CD4-positive, alpha-beta T cell (primary cell): ENCODE results near the gene ELP5. TPM values are rescaled to one million over a fixed set of nuclear protein-coding genes. Genes with fewer than 3 reads are reported as not detected.

ENCODE experiments used
- ATAC-seq: fragments of 200-7000 bp; cut with Tn5 transposase; one replicate; pipeline ENCODE4 v1.10.0; 2022; ENCODE audit warnings: mild to moderate bottlenecking; ENCODE audit not compliant: poor library complexity
- CTCF ChIA-PET: fragments of 350-600 bp; sonication (Branson Sonifier 250); formaldehyde crosslinking; loops from one replicate; lab custom pipeline; 2021; ENCODE audit warnings: antibody characterized with exemption, inconsistent platforms; lab: Charles Lee
- POLR2A ChIA-PET: fragments of 350-600 bp; sonication (Branson Sonifier 250); formaldehyde crosslinking; loops from one replicate; lab custom pipeline; 2021; ENCODE audit warnings: antibody characterized with exemption, inconsistent platforms; lab: Charles Lee
- DNase-seq, 14 experiments: peaks; one replicate each; pipeline ENCODE4 v3.0.0-alpha.2; 2013 to 2020; ENCODE audit warnings: mixed read lengths in 2 of 14
- H3K27ac ChIP-seq, 2 donors: one replicate each; pipeline versions ENCODE4 v1.5.1 to v1.7.0; 2013; ENCODE audit warnings: low read length in 2 of 2, low read depth in 1 of 2, mild to moderate bottlenecking in 1 of 2
- H3K27me3 ChIP-seq, 2 experiments: 1 replicate in 1 of 2; 2 replicates in 1 of 2; pipeline versions ENCODE4 v1.6.1 to v1.7.0; 2013; ENCODE audit warnings: low read length in 2 of 2, control low read depth in 1 of 2, mild to moderate bottlenecking in 1 of 2, moderate library complexity in 1 of 2; ENCODE audit not compliant: insufficient read depth in 2 of 2, control insufficient read depth in 1 of 2
- H3K36me3 ChIP-seq: one replicate; pipeline ENCODE4 v1.6.1; 2013; ENCODE audit warnings: low read length, control low read depth; ENCODE audit not compliant: insufficient read depth
- H3K4me1 ChIP-seq: one replicate; pipeline ENCODE4 v1.6.1; 2013; ENCODE audit warnings: low read length, control low read depth; ENCODE audit not compliant: insufficient read depth
- H3K4me3 ChIP-seq: one replicate; pipeline ENCODE4 v1.5.1; 2013; ENCODE audit warnings: mild to moderate bottlenecking, low read length, moderate library complexity
- H3K9me3 ChIP-seq, 2 experiments: 1 replicate in 1 of 2; 2 replicates in 1 of 2; pipeline versions ENCODE4 v1.6.1 to v1.7.0; 2013; ENCODE audit warnings: low read length in 2 of 2, mild to moderate bottlenecking in 2 of 2, control low read depth in 1 of 2, moderate library complexity in 1 of 2; ENCODE audit not compliant: control insufficient read depth in 1 of 2, insufficient read depth in 1 of 2
- H3K27ac Mint-ChIP-seq: one replicate; pipeline ENCODE4 v1.8.0; 2020; ENCODE audit warnings: mixed read lengths
- H3K27me3 Mint-ChIP-seq: one replicate; pipeline ENCODE4 v1.8.0; 2021; ENCODE audit warnings: mixed read lengths
- H3K36me3 Mint-ChIP-seq: one replicate; pipeline ENCODE4 v1.8.0; 2021; ENCODE audit warnings: low read depth, mixed read lengths
- H3K4me1 Mint-ChIP-seq: one replicate; pipeline ENCODE4 v1.8.0; 2021; ENCODE audit warnings: low read depth, mixed read lengths
- H3K4me3 Mint-ChIP-seq: one replicate; pipeline ENCODE4 v1.8.0; 2020; ENCODE audit warnings: mild to moderate bottlenecking, mixed read lengths
- H3K9me3 Mint-ChIP-seq: one replicate; pipeline ENCODE4 v1.8.0; 2020; ENCODE audit warnings: mixed read lengths
- intact Hi-C, 2 experiments: fragments of 100-400 bp; cut with DNase I in 1 of 2; cut with micrococcal nuclease in 1 of 2; formaldehyde crosslinking; loops; one replicate each; pipeline versions ENCODE4 v1.15.1 to v1.9.0; 2023 to 2025; cut with DNase I, micrococcal nuclease
- total RNA-seq, 174 experiments: library from RNA in 2 of 174; stranded (reverse) in 2 of 174; gene quantifications; one replicate each; pipeline ENCODE4 v1.2.3 and lab custom pipeline; 2021 to 2026
- TF ChIP-seq, protein P1 (sequence below): fragments of 200-600 bp; IDR thresholded peaks from one replicate; pipeline ENCODE4 v1.8.0; 2022; ENCODE audit warnings: antibody characterized with exemption, mild to moderate bottlenecking

Gene ELP5
- total RNA-seq, 2 experiments from 2014 or later: 20.1 to 21.3 TPM

- H3K27ac Mint-ChIP-seq: peak overlapping the region; percentile 93
- peak overlapping the region; percentile 93 for H3K4me3 Mint-ChIP-seq
- no peaks in the 10 kb centered on the region for H3K36me3 Mint-ChIP-seq
- intact Hi-C loops: loop anchor here in 1 of 2 experiments (5.0 kb wide), 1 partner anchor 37 kb away; the partner anchor contains the start of genes CTDNEP1 and ELP5
- H3K9me3 Mint-ChIP-seq: no peaks in the 10 kb centered on the region
- ChIA-PET CTCF (interaction anchor here (2.7 kb wide), 1 partner anchor 10 kb away, joined by 13 read pairs; no protein-coding TSS in a partner anchor), POLR2A (interaction anchor here (0.9 to 13.1 kb wide), 2 partner anchors 22 to 471 kb away, joined by 3 to 234 read pairs; partner anchors contain the start of genes DVL2, GABARAP, PHF23 and TP53)
- TF ChIP-seq, protein P1, sequence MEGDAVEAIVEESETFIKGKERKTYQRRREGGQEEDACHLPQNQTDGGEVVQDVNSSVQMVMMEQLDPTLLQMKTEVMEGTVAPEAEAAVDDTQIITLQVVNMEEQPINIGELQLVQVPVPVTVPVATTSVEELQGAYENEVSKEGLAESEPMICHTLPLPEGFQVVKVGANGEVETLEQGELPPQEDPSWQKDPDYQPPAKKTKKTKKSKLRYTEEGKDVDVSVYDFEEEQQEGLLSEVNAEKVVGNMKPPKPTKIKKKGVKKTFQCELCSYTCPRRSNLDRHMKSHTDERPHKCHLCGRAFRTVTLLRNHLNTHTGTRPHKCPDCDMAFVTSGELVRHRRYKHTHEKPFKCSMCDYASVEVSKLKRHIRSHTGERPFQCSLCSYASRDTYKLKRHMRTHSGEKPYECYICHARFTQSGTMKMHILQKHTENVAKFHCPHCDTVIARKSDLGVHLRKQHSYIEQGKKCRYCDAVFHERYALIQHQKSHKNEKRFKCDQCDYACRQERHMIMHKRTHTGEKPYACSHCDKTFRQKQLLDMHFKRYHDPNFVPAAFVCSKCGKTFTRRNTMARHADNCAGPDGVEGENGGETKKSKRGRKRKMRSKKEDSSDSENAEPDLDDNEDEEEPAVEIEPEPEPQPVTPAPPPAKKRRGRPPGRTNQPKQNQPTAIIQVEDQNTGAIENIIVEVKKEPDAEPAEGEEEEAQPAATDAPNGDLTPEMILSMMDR: no peak
- no peak for ATAC-seq
- Histone ChIP-seq H3K9me3 (no peaks in the 10 kb centered on the region), H3K4me1 (peaks cover 80% of the 10 kb centered on the region), H3K4me3 (no peak overlapping the region), H3K27ac (peak overlapping the region; percentile 85 to 99), H3K27me3 (no peaks in the 10 kb centered on the region), H3K36me3 (no peaks in the 10 kb centered on the region)
- peaks cover 73% of the 10 kb centered on the region for H3K4me1 Mint-ChIP-seq
- peak in 4 of 14 experiments; percentile 21 to 64 (median 46) for DNase-seq
- H3K27me3 Mint-ChIP-seq: peaks cover 5% of the 10 kb centered on the region
These were observed 36.3 kb upstream of the ELP5 start for GRCh38 chr17:7215652-7216180.

- peaks cover 5% of the 10 kb centered on the region for H3K27me3 Mint-ChIP-seq
- TF ChIP-seq, protein P1: no peak
- DNase-seq (no peak), ATAC-seq (no peak)
- peaks cover 84% of the 10 kb centered on the region for H3K4me1 ChIP-seq
- H3K27me3 ChIP-seq: no peaks in the 10 kb centered on the region
- no peaks in the 10 kb centered on the region for H3K9me3 Mint-ChIP-seq
- H3K27ac ChIP-seq: peak overlapping the region in 1 of 2 donors; percentile 44
- peak overlapping the region; percentile 76 for H3K4me3 Mint-ChIP-seq
- H3K27ac Mint-ChIP-seq: peak overlapping the region; percentile 93
- POLR2A ChIA-PET: interaction anchor here (13.1 kb wide), 1 partner anchor 21 kb away, joined by 234 read pairs; the partner anchor contains the start of genes DVL2, GABARAP and PHF23
- intact Hi-C loops: loop anchor here in 1 of 2 experiments (5.0 kb wide), 1 partner anchor 36 kb away; the partner anchor contains the start of genes CTDNEP1 and ELP5
- peaks cover under 1% of the 10 kb centered on the region for H3K36me3 ChIP-seq
- peak overlapping the region; percentile 5 for H3K4me3 ChIP-seq
- H3K4me1 Mint-ChIP-seq: peaks cover 80% of the 10 kb centered on the region
- CTCF ChIA-PET: no interaction called here
- no peaks in the 10 kb centered on the region for H3K36me3 Mint-ChIP-seq
- no peaks in the 10 kb centered on the region for H3K9me3 ChIP-seq
These were observed 35.5 kb upstream of the ELP5 start for GRCh38 chr17:7216242-7217112.
